GM19035 (cell line): Measurements from ENCODE around the gene SRRM2.
A peak's percentile ranks its signal among the peaks of the same experiment; 100 is the strongest.
"Not testable (repeated sequence)": the region's sequence is repeated elsewhere in the genome, so short reads cannot be mapped to it uniquely, and the experiment has no call there.

Source experiments
- ATAC-seq: cut with Tn5 transposase; IDR thresholded peaks from one replicate; pipeline ENCODE4 v1.9.1; 2021; ENCODE audit not compliant: unreplicated experiment

Gene SRRM2

DNA sequence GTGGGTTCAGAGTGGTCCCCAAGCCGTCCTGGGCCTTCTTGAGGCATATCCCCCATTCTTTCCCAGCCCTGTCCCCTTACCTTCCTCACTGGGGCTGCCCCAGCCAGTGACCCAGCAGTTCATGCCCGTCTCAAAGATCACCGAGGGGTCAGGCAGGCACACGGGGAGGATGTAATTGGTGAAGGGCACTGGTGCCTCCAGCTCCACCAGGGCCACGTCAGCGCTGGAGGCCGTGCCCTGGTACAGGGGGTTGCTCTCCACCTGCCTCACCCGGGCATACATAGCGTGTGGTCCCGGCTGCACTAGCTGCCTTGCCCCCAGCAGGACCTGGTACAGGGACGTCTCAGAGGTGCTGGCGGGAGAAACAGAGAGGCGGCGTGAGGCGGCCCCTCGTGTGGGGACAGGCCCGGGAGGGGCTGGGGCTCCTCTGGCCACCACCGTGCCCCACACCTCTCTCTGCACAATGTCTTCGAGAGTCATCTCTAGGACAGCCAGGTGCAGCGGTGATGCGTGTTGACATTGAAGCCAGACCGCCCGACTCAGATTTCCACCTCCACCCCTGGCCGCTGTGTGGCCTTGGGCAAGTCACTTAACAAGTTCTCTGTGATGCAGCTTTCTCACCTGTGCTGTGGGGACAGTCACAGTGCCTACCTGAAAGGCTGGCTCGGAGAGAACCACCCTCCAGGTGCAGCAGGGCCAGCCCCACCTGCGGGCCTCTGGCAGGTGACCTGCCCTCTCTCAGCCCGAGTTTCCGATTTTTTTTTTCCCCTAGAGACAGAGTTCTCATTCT is 38.3 kb upstream of the SRRM2 start:
- ATAC-seq: no peak

DNA sequence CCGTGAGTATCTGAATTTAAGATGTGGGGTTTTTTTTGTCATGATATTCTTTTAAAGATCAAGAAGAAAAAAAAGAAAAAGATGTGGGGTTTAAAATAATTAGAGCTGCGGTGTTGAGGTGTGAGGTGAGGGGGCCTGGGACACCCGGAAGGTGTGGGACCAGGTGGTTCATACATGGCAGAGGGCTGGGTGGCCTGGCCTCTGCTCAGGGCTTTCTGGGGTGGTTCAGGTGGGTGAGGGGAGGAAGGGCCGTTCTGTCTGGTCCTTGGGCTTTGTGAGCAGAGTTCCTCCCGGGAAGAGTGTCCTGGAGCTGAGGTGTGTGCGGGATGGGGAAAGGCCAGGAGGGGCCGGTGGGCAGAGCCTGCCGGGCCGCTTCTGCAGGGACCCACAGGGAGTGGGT is 37.4 kb upstream of the SRRM2 start:
- no peak for ATAC-seq

- ATAC-seq: no peak
These were observed 36.9 kb upstream of the SRRM2 start for GRCh38 chr16:2715519-2715918.

- ATAC-seq: no peak
These were observed 36.2 kb upstream of the SRRM2 start for GRCh38 chr16:2715966-2716885.

DNA sequence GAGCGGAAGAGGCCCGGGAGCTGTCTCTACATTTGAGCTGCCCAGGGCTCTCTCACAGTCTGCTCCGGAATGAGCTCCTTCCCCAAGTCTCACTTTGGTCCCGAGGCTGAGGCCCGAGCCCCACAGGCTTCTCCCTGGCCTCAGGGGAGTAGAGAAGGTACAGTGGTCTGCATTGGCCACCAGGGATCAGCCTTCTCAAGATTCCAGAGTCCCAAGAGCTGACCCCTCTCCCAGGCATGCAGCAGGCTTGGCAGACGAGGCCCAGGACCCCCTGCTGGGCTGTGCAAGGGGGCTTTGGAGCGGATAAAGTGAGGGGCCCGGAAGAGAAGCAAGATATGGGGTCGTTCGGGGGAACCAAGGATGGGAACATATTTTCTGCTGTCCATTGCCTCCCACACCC is 35.5 kb upstream of the SRRM2 start:
- no peak for ATAC-seq

GRCh38 chr16:2717383-2718263 is 34.8 kb upstream of the SRRM2 start:
- ATAC-seq: no peak

GRCh38 chr16:2719328-2720063 is 32.9 kb upstream of the SRRM2 start:
- ATAC-seq: no peak

GRCh38 chr16:2720064-2720457 is 32.4 kb upstream of the SRRM2 start, which contains the start of gene PRSS27:
TSS of gene PRSS27 (minus strand) at chr16:2720224. CDS start at chr16:2720160, 64 bp downstream.
- ATAC-seq: no peak

GRCh38 chr16:2720719-2721633 is 31.5 kb upstream of the SRRM2 start:
- peak; percentile 77 for ATAC-seq

DNA sequence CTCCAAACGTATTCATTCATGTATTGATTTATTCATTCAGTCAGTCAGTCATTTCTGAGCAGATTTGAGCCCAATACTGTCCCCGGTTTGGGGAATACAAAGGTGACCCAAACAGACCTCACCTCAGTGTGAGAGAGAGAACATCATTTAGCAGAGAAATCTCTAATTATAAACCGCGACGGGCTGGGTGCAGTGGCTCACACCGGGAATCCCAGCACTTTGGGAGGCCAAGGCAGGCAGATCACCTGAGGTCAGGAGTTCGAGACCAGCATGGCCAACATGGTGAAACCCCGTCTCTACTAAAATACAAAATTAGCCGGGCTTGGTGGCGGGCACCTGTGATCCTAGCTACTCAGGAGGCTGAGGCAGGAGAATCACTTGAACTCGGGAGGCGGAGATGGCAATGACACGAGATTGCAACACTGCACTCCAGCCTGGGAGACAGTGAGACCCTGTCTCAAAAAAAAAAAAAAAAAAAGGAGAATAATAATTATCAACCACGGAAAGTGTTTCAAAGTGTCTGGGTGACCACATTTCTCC is 30.7 kb upstream of the SRRM2 start:
- not testable (repeated sequence) for ATAC-seq

DNA sequence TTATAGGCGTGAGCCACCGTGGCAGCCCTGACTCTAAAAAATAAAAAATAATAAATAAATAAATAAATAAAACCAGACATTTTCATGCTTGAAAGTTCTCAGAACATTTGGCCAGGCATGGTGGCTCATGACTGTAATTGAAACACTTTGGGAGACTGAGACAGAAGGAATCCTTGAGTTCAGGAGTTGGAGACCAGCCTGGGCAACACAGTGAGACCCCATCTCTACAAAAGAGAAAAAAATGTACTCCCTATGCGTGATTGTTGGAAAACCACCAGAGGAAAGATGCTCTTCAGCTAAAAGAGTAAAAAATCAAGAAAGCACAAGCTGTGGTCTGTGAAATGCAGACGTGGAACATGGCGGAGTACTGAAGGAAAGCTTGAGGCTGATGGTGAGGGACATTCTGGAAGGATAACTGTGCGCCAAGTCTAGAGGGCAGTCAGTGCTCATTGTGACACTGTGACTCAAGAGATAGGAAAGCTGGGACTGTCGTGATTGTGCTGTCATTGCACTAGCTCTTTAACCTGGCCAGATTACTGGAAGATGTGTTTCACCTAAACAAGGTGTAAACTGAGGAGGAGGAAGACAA is 28.3 kb upstream of the SRRM2 start:
- ATAC-seq: no peak

- ATAC-seq: no peak
These were observed 27.6 kb upstream of the SRRM2 start for GRCh38 chr16:2724816-2725348.

GRCh38 chr16:2726923-2727322 is 25.5 kb upstream of the SRRM2 start:
- no peak for ATAC-seq

GRCh38 chr16:2728034-2728433 is 24.4 kb upstream of the SRRM2 start:
- ATAC-seq: no peak

GRCh38 chr16:2734844-2735515 is 17.5 kb upstream of the SRRM2 start:
- ATAC-seq: no peak

DNA sequence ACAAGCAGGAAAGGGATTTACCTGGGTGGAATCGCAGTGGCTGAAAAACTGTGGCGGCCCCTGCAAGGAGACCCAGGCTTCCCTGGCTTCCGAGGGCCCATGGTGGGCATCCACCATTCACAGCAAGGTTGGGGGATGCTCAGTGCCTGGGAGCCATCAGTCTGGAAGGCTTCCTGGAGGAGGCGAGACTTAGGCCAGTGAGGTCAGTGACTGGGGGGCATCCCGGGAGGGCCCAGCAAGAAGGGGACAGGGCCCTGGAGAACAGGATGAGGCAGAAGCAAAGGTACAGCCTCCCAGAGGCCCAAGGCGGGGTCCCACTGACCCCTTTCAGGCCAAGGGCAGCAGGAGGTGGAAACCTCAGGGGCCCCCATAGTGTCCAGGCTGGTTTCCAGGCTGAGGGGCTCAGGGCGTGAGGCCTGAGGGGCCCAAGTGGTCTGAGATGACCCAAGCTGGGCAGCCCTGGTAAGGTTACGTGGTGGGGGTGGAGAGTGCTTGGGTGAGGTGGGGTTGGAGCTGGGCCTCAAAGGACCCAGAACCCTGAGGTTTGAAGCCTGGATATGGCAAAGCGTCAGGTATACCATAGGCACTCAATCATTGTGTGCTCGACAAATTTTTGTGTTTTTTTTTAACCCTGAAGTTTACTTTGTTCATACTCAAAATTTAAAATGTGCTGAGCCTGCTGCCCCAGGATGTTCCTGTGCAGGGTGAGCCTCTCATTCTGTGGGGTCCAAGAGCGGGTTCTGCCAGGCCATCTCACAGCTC is 15.8 kb upstream of the SRRM2 start:
- no peak for ATAC-seq

GRCh38 chr16:2737238-2737605 is 15.2 kb upstream of the SRRM2 start:
- no peak for ATAC-seq
